Measurements from ENCODE around the gene KCMF1. TPM values are rescaled to one million over a fixed set of nuclear protein-coding genes. Genes with fewer than 3 reads are reported as not detected.

The KCMF1 gene
- total RNA-seq, 1 donor from 2014 or later: 29.7 TPM

DNA sequence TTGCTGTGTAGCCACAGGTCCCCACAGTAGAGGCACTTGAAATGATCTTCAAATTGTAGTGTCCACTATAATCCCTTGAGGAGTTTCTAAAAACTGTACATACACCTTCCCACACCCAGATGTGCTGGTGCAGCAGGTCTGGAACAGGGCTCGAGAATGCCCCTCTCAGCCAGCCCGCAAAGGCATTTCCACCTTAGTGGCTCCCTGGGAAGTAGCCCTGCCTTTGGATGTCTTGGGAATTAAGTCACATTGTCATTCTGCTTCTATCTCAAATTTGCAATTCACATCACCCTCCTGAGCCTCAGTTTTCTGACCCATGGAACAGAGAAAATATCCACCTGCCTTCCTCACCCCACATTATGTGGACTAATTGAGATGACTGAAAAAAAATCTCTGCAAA lies 118.0 kb downstream of the KCMF1 start:
- H3K27ac ChIP-seq: no peak overlapping the region
- H3K4me1 ChIP-seq: no peaks in the 10 kb centered on the region
- no peak overlapping the region for H3K4me3 ChIP-seq
- intact Hi-C loops (cut with DNase I): no loop called here
- H3K27me3 ChIP-seq: no peaks in the 10 kb centered on the region
- no peaks in the 10 kb centered on the region for H3K36me3 ChIP-seq
- TF ChIP-seq POLR2A (IDR thresholded peaks at IDR 0.05) (no peak), POLR2AphosphoS5 (IDR thresholded peaks at IDR 0.05; ENCODE audit: insufficient read depth in 1 of 2, low read depth in 1 of 2) (no peak)
- TF ChIP-seq, protein P1, sequence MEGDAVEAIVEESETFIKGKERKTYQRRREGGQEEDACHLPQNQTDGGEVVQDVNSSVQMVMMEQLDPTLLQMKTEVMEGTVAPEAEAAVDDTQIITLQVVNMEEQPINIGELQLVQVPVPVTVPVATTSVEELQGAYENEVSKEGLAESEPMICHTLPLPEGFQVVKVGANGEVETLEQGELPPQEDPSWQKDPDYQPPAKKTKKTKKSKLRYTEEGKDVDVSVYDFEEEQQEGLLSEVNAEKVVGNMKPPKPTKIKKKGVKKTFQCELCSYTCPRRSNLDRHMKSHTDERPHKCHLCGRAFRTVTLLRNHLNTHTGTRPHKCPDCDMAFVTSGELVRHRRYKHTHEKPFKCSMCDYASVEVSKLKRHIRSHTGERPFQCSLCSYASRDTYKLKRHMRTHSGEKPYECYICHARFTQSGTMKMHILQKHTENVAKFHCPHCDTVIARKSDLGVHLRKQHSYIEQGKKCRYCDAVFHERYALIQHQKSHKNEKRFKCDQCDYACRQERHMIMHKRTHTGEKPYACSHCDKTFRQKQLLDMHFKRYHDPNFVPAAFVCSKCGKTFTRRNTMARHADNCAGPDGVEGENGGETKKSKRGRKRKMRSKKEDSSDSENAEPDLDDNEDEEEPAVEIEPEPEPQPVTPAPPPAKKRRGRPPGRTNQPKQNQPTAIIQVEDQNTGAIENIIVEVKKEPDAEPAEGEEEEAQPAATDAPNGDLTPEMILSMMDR (IDR thresholded peaks at IDR 0.05): no peak
- no peak for DNase-seq (ENCODE audit: extremely low spot score in 2 of 2)
- peaks cover 4% of the 10 kb centered on the region for H3K9me3 ChIP-seq

DNA sequence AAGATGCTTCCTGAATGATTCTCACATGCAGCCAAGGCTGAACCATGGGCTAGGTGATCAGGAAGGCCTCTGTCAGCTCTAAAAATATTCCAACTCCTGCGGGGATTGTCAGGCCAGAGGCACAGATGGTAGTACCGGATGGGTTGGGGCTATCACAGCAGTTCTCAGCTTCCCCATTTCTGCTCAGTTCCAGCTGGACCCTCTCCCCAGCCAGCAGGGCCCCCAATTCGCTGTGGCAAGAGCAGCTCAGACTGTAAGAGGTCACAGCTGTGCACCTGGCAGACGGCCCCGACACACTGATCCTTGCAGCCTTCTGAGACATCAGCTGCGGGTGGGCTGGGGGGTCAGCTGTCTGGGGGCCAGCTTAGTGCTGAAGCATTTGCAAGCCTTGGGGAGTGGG lies 118.6 kb downstream of the KCMF1 start:
- no peak for DNase-seq (ENCODE audit: extremely low spot score in 2 of 2)
- H3K4me3 ChIP-seq: no peak overlapping the region
- intact Hi-C loops (cut with DNase I): no loop called here
- no peaks in the 10 kb centered on the region for H3K27me3 ChIP-seq
- H3K27ac ChIP-seq: no peak overlapping the region
- no peaks in the 10 kb centered on the region for H3K36me3 ChIP-seq
- no peaks in the 10 kb centered on the region for H3K4me1 ChIP-seq
- TF ChIP-seq POLR2A (IDR thresholded peaks at IDR 0.05) (no peak), POLR2AphosphoS5 (IDR thresholded peaks at IDR 0.05; ENCODE audit: insufficient read depth in 1 of 2, low read depth in 1 of 2) (no peak)
- TF ChIP-seq, protein P1 (IDR thresholded peaks at IDR 0.05): no peak
- peaks cover 4% of the 10 kb centered on the region for H3K9me3 ChIP-seq

DNA sequence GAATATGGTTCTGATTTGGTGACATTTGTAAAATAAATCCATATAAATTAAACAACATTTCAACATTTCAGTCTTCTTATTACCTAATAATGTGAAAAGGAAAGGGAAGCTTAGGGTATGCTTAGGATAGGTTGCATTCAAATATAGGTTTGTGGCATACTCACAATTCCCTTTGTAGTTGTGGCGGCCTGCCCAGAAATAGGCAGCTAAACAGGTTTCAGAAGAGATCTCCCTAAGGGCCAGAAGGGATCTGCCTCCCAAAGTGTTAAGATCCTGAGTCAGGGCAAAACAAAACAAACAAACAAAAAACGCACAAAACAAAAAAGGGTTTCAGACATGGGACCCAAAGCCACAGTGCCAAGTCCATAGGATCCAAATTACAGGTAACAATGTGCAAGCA lies 120.9 kb downstream of the KCMF1 start:
- H3K4me3 ChIP-seq: no peak overlapping the region
- peaks cover 4% of the 10 kb centered on the region for H3K9me3 ChIP-seq
- TF ChIP-seq POLR2A (IDR thresholded peaks at IDR 0.05): no peak
- TF ChIP-seq, protein P1 (IDR thresholded peaks at IDR 0.05): no peak
- no peak for TF ChIP-seq POLR2AphosphoS5 (IDR thresholded peaks at IDR 0.05; ENCODE audit: insufficient read depth in 1 of 2, low read depth in 1 of 2)
- no peaks in the 10 kb centered on the region for H3K4me1 ChIP-seq
- intact Hi-C loops (cut with DNase I): no loop called here
- no peaks in the 10 kb centered on the region for H3K27me3 ChIP-seq
- no peaks in the 10 kb centered on the region for H3K36me3 ChIP-seq
- DNase-seq (ENCODE audit: extremely low spot score in 2 of 2): no peak
- no peak overlapping the region for H3K27ac ChIP-seq

DNA sequence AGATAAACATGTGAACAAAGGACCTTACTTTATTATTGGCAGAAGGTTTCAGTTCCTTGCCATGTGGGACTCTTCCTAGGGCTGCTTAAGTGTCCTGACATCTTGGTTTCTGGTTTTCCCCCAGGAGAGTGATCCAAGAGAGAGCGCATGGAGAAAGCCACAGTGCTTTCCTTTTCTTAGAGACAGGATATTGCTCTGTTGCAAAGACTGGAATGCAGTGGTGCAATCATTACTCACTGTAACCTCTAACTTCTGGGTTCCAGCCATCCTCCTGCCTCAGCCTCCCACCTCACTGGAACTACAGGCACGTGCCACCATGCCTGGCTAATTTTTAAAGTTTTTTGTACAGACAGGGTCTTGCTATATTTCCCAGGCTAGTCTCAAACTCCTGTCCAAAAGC lies 124.1 kb downstream of the KCMF1 start:
- peaks cover 4% of the 10 kb centered on the region for H3K9me3 ChIP-seq

DNA sequence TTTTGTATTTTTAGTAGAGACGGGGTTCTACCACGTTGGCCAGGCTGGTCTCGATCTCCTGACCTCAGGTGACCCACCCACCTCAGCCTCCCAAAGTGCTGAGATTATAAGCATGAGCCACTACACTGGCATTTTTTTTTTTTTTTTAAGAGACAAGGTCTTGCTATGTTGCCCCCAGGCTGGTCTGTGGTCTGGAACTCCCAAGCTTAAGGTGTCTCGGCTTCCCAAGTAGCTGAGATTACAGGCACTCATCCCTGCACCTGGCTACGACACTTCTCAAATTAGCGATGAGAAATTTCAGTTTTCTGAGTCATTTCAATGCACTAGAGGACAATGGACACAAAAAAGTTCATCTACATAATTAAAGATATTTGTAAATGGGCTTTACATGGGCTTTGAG lies 125.7 kb downstream of the KCMF1 start:
- Histone ChIP-seq H3K4me3 (no peak overlapping the region), H3K27ac (no peak overlapping the region), H3K9me3 (peaks cover 4% of the 10 kb centered on the region), H3K27me3 (no peaks in the 10 kb centered on the region), H3K36me3 (no peaks in the 10 kb centered on the region), H3K4me1 (no peaks in the 10 kb centered on the region)
- TF ChIP-seq POLR2AphosphoS5 (IDR thresholded peaks at IDR 0.05; ENCODE audit: insufficient read depth in 1 of 2, low read depth in 1 of 2) (no peak), POLR2A (IDR thresholded peaks at IDR 0.05) (no peak)
- TF ChIP-seq, protein P1 (IDR thresholded peaks at IDR 0.05): no peak
- intact Hi-C loops (cut with DNase I): no loop called here
- DNase-seq (ENCODE audit: extremely low spot score in 2 of 2): no peak

More for the DNA sequence above, 124.1 kb downstream of the KCMF1 start:
- H3K36me3 ChIP-seq: no peaks in the 10 kb centered on the region
- H3K4me3 ChIP-seq: no peak overlapping the region
- H3K27me3 ChIP-seq: no peaks in the 10 kb centered on the region
- TF ChIP-seq POLR2A (IDR thresholded peaks at IDR 0.05) (no peak), POLR2AphosphoS5 (IDR thresholded peaks at IDR 0.05; ENCODE audit: insufficient read depth in 1 of 2, low read depth in 1 of 2) (no peak)
- TF ChIP-seq, protein P1 (IDR thresholded peaks at IDR 0.05): no peak
- no peaks in the 10 kb centered on the region for H3K4me1 ChIP-seq
- no peak overlapping the region for H3K27ac ChIP-seq
- DNase-seq (ENCODE audit: extremely low spot score in 2 of 2): no peak
- intact Hi-C loops (cut with DNase I): no loop called here
